Nephron progenitor cell (in vitro differentiated cells): Measurements from ENCODE around the gene CLCN6.

ENCODE experiments used
- DNase-seq: peaks from one replicate; pipeline ENCODE4 v3.0.0; 2021
- H3K27ac Mint-ChIP-seq: 2 replicates; pipeline ENCODE4 v1.8.0; 2021; ENCODE audit warnings: mild to moderate bottlenecking, moderate library complexity, mixed read lengths
- H3K27me3 Mint-ChIP-seq: 2 replicates; pipeline ENCODE4 v1.8.0; 2021; ENCODE audit warnings: mild to moderate bottlenecking, low read depth, mixed read lengths; ENCODE audit not compliant: poor library complexity
- H3K36me3 Mint-ChIP-seq: 2 replicates; pipeline ENCODE4 v1.8.0; 2021; ENCODE audit warnings: low read depth, mixed read lengths
- H3K4me1 Mint-ChIP-seq: 2 replicates; pipeline ENCODE4 v1.8.0; 2021; ENCODE audit warnings: mixed read lengths
- H3K4me3 Mint-ChIP-seq: 2 replicates; pipeline ENCODE4 v1.8.0; 2021; ENCODE audit warnings: mild to moderate bottlenecking, moderate library complexity, mixed read lengths
- H3K9me3 Mint-ChIP-seq: 2 replicates; pipeline ENCODE4 v1.8.0; 2021; ENCODE audit warnings: mild to moderate bottlenecking, moderate library complexity, mixed read lengths
- TF ChIP-seq, protein P1 (sequence below): fragments of 200-600 bp; sonication (generic); IDR thresholded peaks from 2 replicates; pipeline ENCODE4 v1.5.0; 2021; ENCODE audit warnings: antibody characterized with exemption

CLCN6 gene

DNA sequence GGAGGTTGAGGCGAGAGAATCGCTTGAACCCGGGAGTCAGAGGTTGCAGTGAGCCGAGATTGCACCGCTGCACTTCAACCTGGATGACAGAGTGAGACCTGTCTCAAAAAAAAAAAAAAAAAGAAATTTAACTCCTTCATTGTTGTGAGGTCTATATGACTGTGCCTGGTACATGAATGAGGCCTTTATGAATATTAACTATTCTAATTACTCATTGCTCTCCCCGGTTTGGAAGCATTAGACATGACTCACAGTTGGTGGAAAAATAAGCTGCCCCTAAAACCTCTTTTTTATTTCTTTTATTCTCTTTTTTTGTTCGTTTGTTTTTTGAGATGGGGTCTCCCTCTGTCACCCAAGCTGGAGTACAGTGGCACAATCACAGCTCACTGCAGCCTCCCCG is 49.4 kb downstream of the CLCN6 start:
- no peaks in the 10 kb centered on the region for H3K9me3 Mint-ChIP-seq
- H3K36me3 Mint-ChIP-seq, result no peaks in the 10 kb centered on the region
- H3K27me3 Mint-ChIP-seq, result peaks cover 80% of the 10 kb centered on the region
- TF ChIP-seq, protein P1, sequence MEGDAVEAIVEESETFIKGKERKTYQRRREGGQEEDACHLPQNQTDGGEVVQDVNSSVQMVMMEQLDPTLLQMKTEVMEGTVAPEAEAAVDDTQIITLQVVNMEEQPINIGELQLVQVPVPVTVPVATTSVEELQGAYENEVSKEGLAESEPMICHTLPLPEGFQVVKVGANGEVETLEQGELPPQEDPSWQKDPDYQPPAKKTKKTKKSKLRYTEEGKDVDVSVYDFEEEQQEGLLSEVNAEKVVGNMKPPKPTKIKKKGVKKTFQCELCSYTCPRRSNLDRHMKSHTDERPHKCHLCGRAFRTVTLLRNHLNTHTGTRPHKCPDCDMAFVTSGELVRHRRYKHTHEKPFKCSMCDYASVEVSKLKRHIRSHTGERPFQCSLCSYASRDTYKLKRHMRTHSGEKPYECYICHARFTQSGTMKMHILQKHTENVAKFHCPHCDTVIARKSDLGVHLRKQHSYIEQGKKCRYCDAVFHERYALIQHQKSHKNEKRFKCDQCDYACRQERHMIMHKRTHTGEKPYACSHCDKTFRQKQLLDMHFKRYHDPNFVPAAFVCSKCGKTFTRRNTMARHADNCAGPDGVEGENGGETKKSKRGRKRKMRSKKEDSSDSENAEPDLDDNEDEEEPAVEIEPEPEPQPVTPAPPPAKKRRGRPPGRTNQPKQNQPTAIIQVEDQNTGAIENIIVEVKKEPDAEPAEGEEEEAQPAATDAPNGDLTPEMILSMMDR, result no peak
- H3K27ac Mint-ChIP-seq, result no peak overlapping the region
- no peak for DNase-seq
- no peak overlapping the region for H3K4me3 Mint-ChIP-seq
- no peaks in the 10 kb centered on the region for H3K4me1 Mint-ChIP-seq

DNA sequence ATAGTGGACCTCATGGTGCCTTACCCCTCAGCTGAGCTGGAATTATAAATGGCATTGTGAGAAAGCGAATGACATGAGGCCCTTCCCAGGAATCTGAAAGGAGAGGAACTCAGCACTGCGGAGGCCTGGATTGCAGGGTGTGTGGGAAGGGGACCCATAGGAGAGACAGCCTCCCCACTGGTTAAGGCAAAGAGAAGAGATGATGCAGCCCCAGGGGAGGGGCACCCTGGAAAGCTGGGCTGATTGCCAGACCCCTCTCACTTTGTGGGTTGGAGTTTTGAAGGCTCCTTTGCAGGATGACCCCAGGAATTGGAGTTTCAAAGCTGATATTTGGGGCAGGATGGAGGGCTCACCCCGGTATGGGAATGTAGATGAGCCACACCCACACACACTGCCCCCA is 50.7 kb downstream of the CLCN6 start:
- Mint-ChIP-seq H3K27me3 (peaks cover 83% of the 10 kb centered on the region), H3K9me3 (no peaks in the 10 kb centered on the region), H3K27ac (no peak overlapping the region)

DNA sequence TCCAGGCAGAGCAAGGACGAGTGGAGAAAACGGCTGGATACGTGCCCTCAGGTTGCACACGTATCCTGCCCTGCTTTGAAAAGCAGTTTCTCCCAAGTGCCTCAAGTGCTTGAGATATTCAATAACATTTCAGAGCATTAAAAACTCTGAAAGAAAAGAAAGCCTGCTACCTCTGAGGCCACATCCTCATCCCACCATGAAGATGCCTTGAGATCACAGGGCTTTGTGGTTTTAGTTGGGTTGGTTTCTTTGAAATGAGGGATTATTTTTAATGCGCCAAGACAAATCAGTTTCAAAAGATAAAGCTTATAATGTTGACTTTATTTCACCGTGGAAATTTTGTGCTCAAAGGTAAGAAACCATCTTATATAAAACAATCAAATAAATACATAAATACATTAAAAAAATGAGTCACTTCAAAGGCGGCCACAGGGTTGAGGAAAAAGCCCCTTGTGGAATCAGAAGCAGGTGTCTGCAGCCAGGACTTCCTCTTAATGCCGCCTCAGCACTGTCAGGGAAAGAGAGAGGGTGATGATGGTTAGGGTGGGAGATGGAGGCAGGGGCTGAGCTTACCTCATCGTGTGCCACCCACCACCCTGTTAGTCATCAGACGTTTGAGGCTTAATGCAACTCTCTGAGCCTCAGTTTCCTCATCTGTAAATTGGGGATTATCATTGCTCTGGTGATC is 51.3 kb downstream of the CLCN6 start:
- Mint-ChIP-seq H3K4me3 (no peak overlapping the region), H3K27ac (no peak overlapping the region), H3K36me3 (no peaks in the 10 kb centered on the region), H3K4me1 (no peaks in the 10 kb centered on the region), H3K9me3 (no peaks in the 10 kb centered on the region), H3K27me3 (peaks cover 84% of the 10 kb centered on the region)
- no peak for DNase-seq
- TF ChIP-seq, protein P1, result no peak

More for the DNA sequence above, 50.7 kb downstream of the CLCN6 start:
- H3K36me3 Mint-ChIP-seq, result no peaks in the 10 kb centered on the region
- DNase-seq, result no peak
- TF ChIP-seq, protein P1, result no peak
- no peak overlapping the region for H3K4me3 Mint-ChIP-seq
- H3K4me1 Mint-ChIP-seq, result no peaks in the 10 kb centered on the region

DNA sequence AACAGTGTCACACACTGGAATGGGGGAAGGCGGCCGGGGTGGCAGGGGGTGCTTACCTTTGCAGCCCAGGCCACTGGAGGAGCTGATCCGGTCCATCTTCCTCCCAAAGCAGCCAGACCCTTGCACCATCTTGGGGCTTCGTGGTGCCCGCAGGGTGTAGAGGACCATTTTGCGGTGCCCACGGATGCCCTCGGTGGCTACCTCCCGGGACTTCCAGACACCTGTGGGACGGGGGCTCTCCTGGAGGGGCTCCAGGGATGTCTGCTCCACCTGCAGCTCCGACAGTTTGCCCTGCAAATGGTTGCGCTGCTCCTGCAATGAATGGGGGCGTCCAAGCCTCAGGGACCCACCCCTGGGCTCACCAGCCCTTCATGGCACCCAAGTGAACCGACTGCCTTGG is 52.2 kb downstream of the CLCN6 start:
- peaks cover 84% of the 10 kb centered on the region for H3K27me3 Mint-ChIP-seq
- H3K4me1 Mint-ChIP-seq, result no peaks in the 10 kb centered on the region
- H3K9me3 Mint-ChIP-seq, result no peaks in the 10 kb centered on the region
- no peaks in the 10 kb centered on the region for H3K36me3 Mint-ChIP-seq
- no peak overlapping the region for H3K27ac Mint-ChIP-seq
- H3K4me3 Mint-ChIP-seq, result no peak overlapping the region
- TF ChIP-seq, protein P1, result no peak
- no peak for DNase-seq

DNA sequence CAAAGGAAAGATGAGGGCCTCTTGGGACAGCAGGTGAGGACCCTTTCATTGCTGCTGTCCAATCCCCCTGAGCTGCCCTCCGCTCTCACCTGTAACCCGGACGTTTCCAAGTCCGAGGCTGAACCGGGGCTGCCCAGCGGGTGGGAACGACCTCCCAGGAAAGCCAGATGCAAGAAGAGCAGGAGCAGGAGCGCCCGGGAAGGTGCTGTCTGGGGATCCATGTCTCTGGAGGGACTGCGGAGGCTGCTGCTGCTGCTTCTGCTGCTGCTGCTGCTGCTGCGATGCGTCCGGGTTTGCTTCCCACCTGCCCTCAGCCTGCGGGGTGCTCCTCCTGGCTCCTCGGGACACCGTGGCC is 52.6 kb downstream of the CLCN6 start, which contains the start of gene NPPB:
TSS of gene NPPB (minus strand) at position 333 of the 355 bp plus-strand sequence. CDS start at position 221, 112 bp downstream.
- Mint-ChIP-seq H3K36me3 (no peaks in the 10 kb centered on the region), H3K27ac (no peak within 1 kb of the TSS), H3K4me1 (no peaks in the 10 kb centered on the region), H3K27me3 (peaks cover 84% of the 10 kb centered on the region), H3K4me3 (no peak within 1 kb of the TSS), H3K9me3 (no peaks in the 10 kb centered on the region)
- TF ChIP-seq, protein P1, result no peak
- DNase-seq, result no peak
